GM12878 (cell line): Measurements from ENCODE around the gene ZNF592. TPM values are rescaled to one million over a fixed set of nuclear protein-coding genes. Genes with fewer than 3 reads are reported as not detected.

ENCODE experiments used
- CBX3 ChIP-seq: fragments of 200-600 bp; sonication (generic); IDR thresholded peaks from 2 replicates; pipeline ENCODE4 v1.6.1; 2016; ENCODE audit warnings: low read depth, borderline replicate concordance
- CBX5 ChIP-seq: sonication (generic); IDR thresholded peaks from 2 replicates; pipeline ENCODE4 v1.6.1; 2016; ENCODE audit warnings: low read depth, moderate library complexity, mild to moderate bottlenecking, inconsistent platforms
- E2F4 ChIP-seq: IDR thresholded peaks from 2 replicates; pipeline ENCODE4 v1.6.1; 2012; ENCODE audit warnings: low read depth, low read length, improper control_type of control experiment
- EED ChIP-seq: sonication (generic); IDR thresholded peaks from 2 replicates; pipeline ENCODE4 v1.6.1; 2016; ENCODE audit warnings: antibody characterized with exemption, low read depth
- FOXK2 ChIP-seq: fragments of 450-650 bp; IDR thresholded peaks from 2 replicates; pipeline ENCODE4 v1.6.1; 2017; ENCODE audit warnings: mild to moderate bottlenecking, moderate library complexity
- HCFC1 ChIP-seq: fragments of 150-350 bp; IDR thresholded peaks from 2 replicates; pipeline ENCODE4 v1.6.1; 2014; ENCODE audit warnings: low read length
- MLLT1 ChIP-seq: fragments of 450-650 bp; IDR thresholded peaks from 2 replicates; pipeline ENCODE4 v1.6.1; 2016; ENCODE audit warnings: mild to moderate bottlenecking
- MYC ChIP-seq: IDR thresholded peaks from 2 replicates; pipeline ENCODE4 v1.6.1; 2011; ENCODE audit warnings: mild to moderate bottlenecking, low read length, moderate library complexity, inconsistent platforms; ENCODE audit not compliant: insufficient read depth, insufficient replicate concordance, insufficient read length, severe bottlenecking
- NFYB ChIP-seq: IDR thresholded peaks from 2 replicates; pipeline ENCODE4 v1.6.1; 2011; ENCODE audit warnings: low read depth, mild to moderate bottlenecking, low read length, improper control_type of control experiment, moderate library complexity; ENCODE audit not compliant: insufficient read depth
- NKRF ChIP-seq: fragments of 450-650 bp; conservative IDR thresholded peaks from 2 replicates; pipeline ENCODE4 v1.6.1; 2017; ENCODE audit warnings: mild to moderate bottlenecking, moderate library complexity
- NRF1 ChIP-seq: conservative IDR thresholded peaks from 2 replicates; pipeline ENCODE4 v1.6.1; 2011; ENCODE audit warnings: mild to moderate bottlenecking, low read depth, low read length, improper control_type of control experiment
- POLR2A ChIP-seq: IDR thresholded peaks from 2 replicates; pipeline ENCODE4 v1.6.1; 2011; ENCODE audit warnings: low read depth, mild to moderate bottlenecking, low read length
- SMARCA5 ChIP-seq: fragments of 450-650 bp; IDR thresholded peaks from 2 replicates; pipeline ENCODE4 v1.6.1; 2017; ENCODE audit warnings: mild to moderate bottlenecking
- STAT1 ChIP-seq: fragments of 450-650 bp; conservative IDR thresholded peaks from 2 replicates; pipeline ENCODE4 v1.6.1; 2014; ENCODE audit warnings: antibody characterized with exemption, mild to moderate bottlenecking
- ZSCAN29 ChIP-seq: fragments of 450-650 bp; IDR thresholded peaks from 2 replicates; pipeline ENCODE4 v1.6.1; 2017; ENCODE audit warnings: mild to moderate bottlenecking, moderate library complexity
- polyA plus RNA-seq, 11 experiments: library from polyadenylated mRNA; depleted of rRNA in 4 of 11; unstranded in 6 of 11; stranded (reverse) in 5 of 11; fragments of >200 nt; fragmentation: Nextera tagmentation in 4 of 11; fragmentation: Illumina TruSeq in 1 of 11; extraction: Ambion mirVana in 4 of 11; extraction: Trizol in 1 of 11; gene quantifications; 1 replicate in 1 of 11; 2 replicates in 10 of 11; pipeline versions ENCODE4 v1.2.1 to v1.2.3, GENCODE V29; 2011 to 2016; ENCODE audit warnings: inconsistent platforms in 2 of 11, missing spikeins in 2 of 11, low read depth in 1 of 11
- total RNA-seq, 4 experiments: library from RNA; depleted of rRNA in 3 of 4; stranded (reverse); fragments of >200 nt in 3 of 4; fragmentation: Illumina TruSeq in 1 of 4; extraction: Trizol in 1 of 4; gene quantifications; 2 replicates each; pipeline versions ENCODE4 v1.2.1 to v1.2.3, GENCODE V29; 2013 to 2021
- TF ChIP-seq, protein P1 (sequence below): fragments of 450-650 bp; IDR thresholded peaks from 2 replicates; pipeline ENCODE4 v1.6.1; 2017; ENCODE audit warnings: borderline replicate concordance
- TF ChIP-seq, protein P2 (sequence below): fragments of 450-650 bp; formaldehyde crosslinking; IDR thresholded peaks from 2 replicates; pipeline ENCODE4 v1.4.0; 2020; ENCODE audit warnings: mild to moderate bottlenecking, moderate library complexity

ZNF592 gene
- total and polyA plus RNA-seq, 10 of the 15 experiments (the other 5 are each of a cell fraction or from before 2014, with no cell fraction given) = 0.95 to 23.7 (median 8.6) TPM

- TF ChIP-seq NRF1 (no peak), CBX5 (no peak), CBX3 (no peak), MLLT1 (peak; percentile 75), POLR2A (peak; percentile 92), HCFC1 (peak; percentile 81), MYC (peak; percentile 34), EED (no peak), STAT1 (no peak), SMARCA5 (peak; percentile 78; the same call in 1 of the 2 replicates), E2F4 (no peak), NKRF (peak; percentile 40), ZSCAN29 (no peak), NFYB (peak; percentile 69), FOXK2 (0 out of 2 replicates have a peak, but pooled peaks have one; percentile 22)
- TF ChIP-seq, protein P1, sequence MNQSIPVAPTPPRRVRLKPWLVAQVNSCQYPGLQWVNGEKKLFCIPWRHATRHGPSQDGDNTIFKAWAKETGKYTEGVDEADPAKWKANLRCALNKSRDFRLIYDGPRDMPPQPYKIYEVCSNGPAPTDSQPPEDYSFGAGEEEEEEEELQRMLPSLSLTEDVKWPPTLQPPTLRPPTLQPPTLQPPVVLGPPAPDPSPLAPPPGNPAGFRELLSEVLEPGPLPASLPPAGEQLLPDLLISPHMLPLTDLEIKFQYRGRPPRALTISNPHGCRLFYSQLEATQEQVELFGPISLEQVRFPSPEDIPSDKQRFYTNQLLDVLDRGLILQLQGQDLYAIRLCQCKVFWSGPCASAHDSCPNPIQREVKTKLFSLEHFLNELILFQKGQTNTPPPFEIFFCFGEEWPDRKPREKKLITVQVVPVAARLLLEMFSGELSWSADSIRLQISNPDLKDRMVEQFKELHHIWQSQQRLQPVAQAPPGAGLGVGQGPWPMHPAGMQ = 0 out of 2 replicates have a peak, but pooled peaks have one; percentile 7
- TF ChIP-seq, protein P2, sequence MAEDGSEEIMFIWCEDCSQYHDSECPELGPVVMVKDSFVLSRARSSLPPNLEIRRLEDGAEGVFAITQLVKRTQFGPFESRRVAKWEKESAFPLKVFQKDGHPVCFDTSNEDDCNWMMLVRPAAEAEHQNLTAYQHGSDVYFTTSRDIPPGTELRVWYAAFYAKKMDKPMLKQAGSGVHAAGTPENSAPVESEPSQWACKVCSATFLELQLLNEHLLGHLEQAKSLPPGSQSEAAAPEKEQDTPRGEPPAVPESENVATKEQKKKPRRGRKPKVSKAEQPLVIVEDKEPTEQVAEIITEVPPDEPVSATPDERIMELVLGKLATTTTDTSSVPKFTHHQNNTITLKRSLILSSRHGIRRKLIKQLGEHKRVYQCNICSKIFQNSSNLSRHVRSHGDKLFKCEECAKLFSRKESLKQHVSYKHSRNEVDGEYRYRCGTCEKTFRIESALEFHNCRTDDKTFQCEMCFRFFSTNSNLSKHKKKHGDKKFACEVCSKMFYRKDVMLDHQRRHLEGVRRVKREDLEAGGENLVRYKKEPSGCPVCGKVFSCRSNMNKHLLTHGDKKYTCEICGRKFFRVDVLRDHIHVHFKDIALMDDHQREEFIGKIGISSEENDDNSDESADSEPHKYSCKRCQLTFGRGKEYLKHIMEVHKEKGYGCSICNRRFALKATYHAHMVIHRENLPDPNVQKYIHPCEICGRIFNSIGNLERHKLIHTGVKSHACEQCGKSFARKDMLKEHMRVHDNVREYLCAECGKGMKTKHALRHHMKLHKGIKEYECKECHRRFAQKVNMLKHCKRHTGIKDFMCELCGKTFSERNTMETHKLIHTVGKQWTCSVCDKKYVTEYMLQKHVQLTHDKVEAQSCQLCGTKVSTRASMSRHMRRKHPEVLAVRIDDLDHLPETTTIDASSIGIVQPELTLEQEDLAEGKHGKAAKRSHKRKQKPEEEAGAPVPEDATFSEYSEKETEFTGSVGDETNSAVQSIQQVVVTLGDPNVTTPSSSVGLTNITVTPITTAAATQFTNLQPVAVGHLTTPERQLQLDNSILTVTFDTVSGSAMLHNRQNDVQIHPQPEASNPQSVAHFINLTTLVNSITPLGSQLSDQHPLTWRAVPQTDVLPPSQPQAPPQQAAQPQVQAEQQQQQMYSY (CRISPR knock-in tag) = no peak
Measured at GRCh38 chr15:84716036-84716732, 32.2 kb upstream of the ZNF592 start, which contains the start of gene SEC11A (continued).
